ENCODE data around the gene MS4A14.
"Not testable (repeated sequence)": the region's sequence is repeated elsewhere in the genome, so short reads cannot be mapped to it uniquely, and the experiment has no call there.

MS4A14 gene

DNA sequence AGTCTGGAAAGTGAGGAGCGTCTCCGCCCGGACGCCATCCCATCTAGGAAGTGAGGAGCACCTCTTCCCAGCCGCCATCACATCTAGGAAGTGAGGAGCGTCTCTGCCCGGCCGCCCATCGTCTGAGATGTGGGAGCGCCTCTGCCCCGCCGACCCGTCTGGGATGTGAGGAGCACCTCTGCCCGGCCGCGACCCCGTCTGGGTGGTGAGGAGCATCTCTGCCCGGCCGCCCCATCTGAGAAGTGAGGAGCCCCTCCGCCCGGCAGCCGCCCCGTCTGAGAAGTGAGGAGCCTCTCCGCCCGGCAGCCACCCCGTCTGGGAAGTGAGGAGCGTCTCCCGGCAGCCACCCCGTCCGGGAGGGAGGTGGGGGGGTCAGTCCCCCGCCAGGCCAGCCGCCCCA, 54.9 kb downstream of the MS4A14 start:
- H3K36me3 ChIP-seq (ENCODE audit: control insufficient read depth in 4 of 4, insufficient read depth in 4 of 4, low read length in 3 of 4); DNase-seq; H3K4me3 ChIP-seq (ENCODE audit: control insufficient read depth in 1 of 7, extremely low read depth in 1 of 7, insufficient read depth in 4 of 7, low read depth in 2 of 7, low read length in 6 of 7); H3K27ac ChIP-seq (ENCODE audit: insufficient read depth in 1 of 2, low read depth in 1 of 2, low read length in 2 of 2, poor library complexity in 1 of 2, severe bottlenecking in 2 of 2); H3K27me3 ChIP-seq (replicated peaks in 2 of 5; ENCODE audit: control insufficient read depth in 4 of 5, insufficient read depth in 5 of 5, low read length in 4 of 5); CTCF ChIA-PET; POLR2A ChIA-PET; H3K9me3 ChIP-seq (ENCODE audit: control extremely low read depth in 1 of 5, control insufficient read depth in 4 of 5, insufficient read depth in 2 of 5, low read depth in 1 of 5, low read length in 4 of 5): not testable (repeated sequence)
- 99% methylated on average over 8 of the region's 32 CpGs for WGBS (ENCODE audit: insufficient coverage)
- peaks cover 0 to 14% (median 6%) of the 10 kb centered on the region in 4 experiments for H3K4me1 ChIP-seq (ENCODE audit: control extremely low read depth in 1 of 4, control insufficient read depth in 4 of 4, insufficient read depth in 4 of 4, low read length in 3 of 4)

- Histone ChIP-seq H3K27ac (ENCODE audit: insufficient read depth in 1 of 2, low read depth in 1 of 2, low read length in 2 of 2, poor library complexity in 1 of 2, severe bottlenecking in 2 of 2) (no peak overlapping the region), H3K4me3 (ENCODE audit: control insufficient read depth in 1 of 7, extremely low read depth in 1 of 7, insufficient read depth in 4 of 7, low read depth in 2 of 7, low read length in 6 of 7) (no peak overlapping the region), H3K4me1 (ENCODE audit: control extremely low read depth in 1 of 4, control insufficient read depth in 4 of 4, insufficient read depth in 4 of 4, low read length in 3 of 4) (no peaks in the 10 kb centered on the region), H3K36me3 (ENCODE audit: control insufficient read depth in 4 of 4, insufficient read depth in 4 of 4, low read length in 3 of 4) (no peaks in the 10 kb centered on the region), H3K27me3 (replicated peaks in 2 of 5; ENCODE audit: control insufficient read depth in 4 of 5, insufficient read depth in 5 of 5, low read length in 4 of 5) (no peaks in the 10 kb centered on the region), H3K9me3 (ENCODE audit: control extremely low read depth in 1 of 5, control insufficient read depth in 4 of 5, insufficient read depth in 2 of 5, low read depth in 1 of 5, low read length in 4 of 5) (no peaks in the 10 kb centered on the region)
- ChIA-PET CTCF (no interaction called here), POLR2A (interaction anchor here (0.6 kb wide), 1 partner anchor 144 kb away, joined by 3 read pairs; no protein-coding TSS in a partner anchor)
- DNase-seq, result no peak
These were observed 58.0 kb downstream of the MS4A14 start for GRCh38 chr11:60454212-60454611.

DNA sequence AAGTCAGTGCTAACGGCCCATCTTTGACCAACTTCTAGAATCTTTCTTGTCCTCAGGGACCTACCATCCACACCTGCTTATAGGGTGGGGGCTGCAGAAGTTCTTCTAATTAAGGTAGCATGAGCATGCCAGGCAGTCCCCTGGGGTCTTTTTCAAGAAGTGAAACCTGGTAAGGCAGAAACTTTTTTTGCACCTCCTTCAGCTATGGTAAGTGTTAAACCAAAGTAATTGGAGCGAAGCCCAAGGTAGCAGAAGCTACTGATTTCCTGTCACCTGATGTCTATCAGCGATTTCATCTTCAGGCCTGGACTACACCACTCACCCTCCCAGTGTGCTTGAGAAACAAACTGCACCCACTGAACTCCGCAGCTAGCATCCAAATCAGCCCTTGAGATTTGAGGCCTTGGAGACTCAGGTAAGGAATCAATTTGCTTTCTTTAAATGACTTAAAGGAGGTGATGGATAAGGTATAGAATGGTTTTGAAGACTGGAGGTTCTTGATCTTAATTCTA, 59.3 kb downstream of the MS4A14 start, which contains the start of gene MS4A1:
Gene MS4A1 (plus strand): TSS at position 317 of the 512 bp plus-strand sequence. CDS start 6,528 bp downstream, outside the sequence.
- no peaks in the 10 kb centered on the region for H3K36me3 ChIP-seq (ENCODE audit: control insufficient read depth in 4 of 4, insufficient read depth in 4 of 4, low read length in 3 of 4)
- no peaks in the 10 kb centered on the region for H3K9me3 ChIP-seq (ENCODE audit: control extremely low read depth in 1 of 5, control insufficient read depth in 4 of 5, insufficient read depth in 2 of 5, low read depth in 1 of 5, low read length in 4 of 5)
- H3K27me3 ChIP-seq (replicated peaks in 2 of 5; ENCODE audit: control insufficient read depth in 4 of 5, insufficient read depth in 5 of 5, low read length in 4 of 5), result no peaks in the 10 kb centered on the region
- H3K4me3 ChIP-seq (ENCODE audit: control insufficient read depth in 1 of 7, extremely low read depth in 1 of 7, insufficient read depth in 4 of 7, low read depth in 2 of 7, low read length in 6 of 7), result no peak within 1 kb of the TSS
- ChIA-PET CTCF (no interaction called here), POLR2A (no interaction called here)
- peak; percentile 17 to 56 (median 28) for DNase-seq
- H3K27ac ChIP-seq (ENCODE audit: insufficient read depth in 1 of 2, low read depth in 1 of 2, low read length in 2 of 2, poor library complexity in 1 of 2, severe bottlenecking in 2 of 2), result no peak within 1 kb of the TSS
- H3K4me1 ChIP-seq (ENCODE audit: control extremely low read depth in 1 of 4, control insufficient read depth in 4 of 4, insufficient read depth in 4 of 4, low read length in 3 of 4), result no peaks in the 10 kb centered on the region
- WGBS (ENCODE audit: insufficient coverage), result 92% methylated on average over 2 of the region's 4 CpGs

- 100% methylated on average over 1 of the region's 3 CpGs for WGBS (ENCODE audit: insufficient coverage)
- no peaks in the 10 kb centered on the region for H3K4me1 ChIP-seq (ENCODE audit: control extremely low read depth in 1 of 4, control insufficient read depth in 4 of 4, insufficient read depth in 4 of 4, low read length in 3 of 4)
- no peaks in the 10 kb centered on the region for H3K36me3 ChIP-seq (ENCODE audit: control insufficient read depth in 4 of 4, insufficient read depth in 4 of 4, low read length in 3 of 4)
- H3K4me3 ChIP-seq (ENCODE audit: control insufficient read depth in 1 of 7, extremely low read depth in 1 of 7, insufficient read depth in 4 of 7, low read depth in 2 of 7, low read length in 6 of 7), result no peak overlapping the region
- DNase-seq, result no peak
- H3K9me3 ChIP-seq (ENCODE audit: control extremely low read depth in 1 of 5, control insufficient read depth in 4 of 5, insufficient read depth in 2 of 5, low read depth in 1 of 5, low read length in 4 of 5), result no peaks in the 10 kb centered on the region
- no peak overlapping the region for H3K27ac ChIP-seq (ENCODE audit: insufficient read depth in 1 of 2, low read depth in 1 of 2, low read length in 2 of 2, poor library complexity in 1 of 2, severe bottlenecking in 2 of 2)
- no peaks in the 10 kb centered on the region for H3K27me3 ChIP-seq (replicated peaks in 2 of 5; ENCODE audit: control insufficient read depth in 4 of 5, insufficient read depth in 5 of 5, low read length in 4 of 5)
- ChIA-PET CTCF (interaction anchor here (1.1 to 1.3 kb wide), 2 partner anchors 11 to 94 kb away, joined by 3 to 4 read pairs; no protein-coding TSS in a partner anchor), POLR2A (no interaction called here)
These were observed 61.3 kb downstream of the MS4A14 start for GRCh38 chr11:60457576-60457975.

GRCh38 chr11:60459345-60459744, 63.1 kb downstream of the MS4A14 start:
- Histone ChIP-seq H3K4me3 (ENCODE audit: control insufficient read depth in 1 of 7, extremely low read depth in 1 of 7, insufficient read depth in 4 of 7, low read depth in 2 of 7, low read length in 6 of 7) (no peak overlapping the region), H3K9me3 (ENCODE audit: control extremely low read depth in 1 of 5, control insufficient read depth in 4 of 5, insufficient read depth in 2 of 5, low read depth in 1 of 5, low read length in 4 of 5) (no peaks in the 10 kb centered on the region), H3K27ac (ENCODE audit: insufficient read depth in 1 of 2, low read depth in 1 of 2, low read length in 2 of 2, poor library complexity in 1 of 2, severe bottlenecking in 2 of 2) (no peak overlapping the region), H3K27me3 (replicated peaks in 2 of 5; ENCODE audit: control insufficient read depth in 4 of 5, insufficient read depth in 5 of 5, low read length in 4 of 5) (no peaks in the 10 kb centered on the region), H3K36me3 (ENCODE audit: control insufficient read depth in 4 of 4, insufficient read depth in 4 of 4, low read length in 3 of 4) (no peaks in the 10 kb centered on the region), H3K4me1 (ENCODE audit: control extremely low read depth in 1 of 4, control insufficient read depth in 4 of 4, insufficient read depth in 4 of 4, low read length in 3 of 4) (no peaks in the 10 kb centered on the region)
- no peak for DNase-seq
- no CpG with 5 or more reads among the region's 1 CpG for WGBS (ENCODE audit: insufficient coverage)
- POLR2A ChIA-PET, result no interaction called here
- CTCF ChIA-PET, result interaction anchor here (0.8 to 1.5 kb wide), 3 partner anchors 9 to 114 kb away, joined by 3 to 4 read pairs (median 3); no protein-coding TSS in a partner anchor
